ENCODE measurements around the gene ZNF385C.
A peak's percentile ranks its signal among the peaks of the same experiment; 100 is the strongest.

ZNF385C gene

GRCh38 chr17:42120161-42120769 is 22.0 kb upstream of the ZNF385C start:
- DNase-seq = no peak
- H3K36me3 ChIP-seq (replicated peaks; ENCODE audit: insufficient read depth, low read length) = no peaks in the 10 kb centered on the region
- peak overlapping the region; percentile 74; the same call in 1 of the 2 replicates for H3K9ac ChIP-seq (ENCODE audit: low read length)
- peak overlapping the region; percentile 67 for H3K4me3 ChIP-seq (ENCODE audit: low read length)
- H3K27ac ChIP-seq (ENCODE audit: low read length) = no peak overlapping the region
- peaks cover 24% of the 10 kb centered on the region for H3K4me1 ChIP-seq (ENCODE audit: low read length)
- H4K20me1 ChIP-seq (ENCODE audit: insufficient read depth, low read length) = no peaks in the 10 kb centered on the region
- TF ChIP-seq EZH2phosphoT487 (IDR thresholded peaks at IDR 0.05; ENCODE audit: low read length) = no peak
- no peak for TF ChIP-seq EZH2 (optimal IDR thresholded peaks at IDR 0.05; ENCODE audit: low read depth, low read length)
- no peak for TF ChIP-seq CTCF (IDR thresholded peaks at IDR 0.05; ENCODE audit: low read length)
- no peaks in the 10 kb centered on the region for H3K27me3 ChIP-seq (replicated peaks; ENCODE audit: insufficient read depth, low read length)
- no peaks in the 10 kb centered on the region for H3K9me2 ChIP-seq (replicated peaks; ENCODE audit: insufficient read depth, low read length)
- H3K79me2 ChIP-seq (ENCODE audit: low read length) = peaks cover 9% of the 10 kb centered on the region
- H3K4me2 ChIP-seq (ENCODE audit: low read depth, low read length) = peak overlapping the region; percentile 99
- no peaks in the 10 kb centered on the region for H3K9me3 ChIP-seq (replicated peaks; ENCODE audit: insufficient read depth, low read length)
- H3F3A ChIP-seq (ENCODE audit: insufficient read depth, low read length) = peaks cover 17% of the 10 kb centered on the region; the same call in 1 of the 2 replicates
- peak overlapping the region; percentile 30; the same call in 1 of the 2 replicates for H2AFZ ChIP-seq (ENCODE audit: low read length)

GRCh38 chr17:42119301-42119700 is 21.0 kb upstream of the ZNF385C start:
- Histone ChIP-seq H3F3A (ENCODE audit: insufficient read depth, low read length) (peaks cover 17% of the 10 kb centered on the region; the same call in 1 of the 2 replicates), H3K79me2 (ENCODE audit: low read length) (peaks cover 13% of the 10 kb centered on the region), H3K27me3 (replicated peaks; ENCODE audit: insufficient read depth, low read length) (no peaks in the 10 kb centered on the region), H3K9ac (ENCODE audit: low read length) (no peak overlapping the region), H3K9me3 (replicated peaks; ENCODE audit: insufficient read depth, low read length) (no peaks in the 10 kb centered on the region), H3K4me2 (ENCODE audit: low read depth, low read length) (no peak overlapping the region), H3K36me3 (replicated peaks; ENCODE audit: insufficient read depth, low read length) (no peaks in the 10 kb centered on the region), H3K9me2 (replicated peaks; ENCODE audit: insufficient read depth, low read length) (no peaks in the 10 kb centered on the region), H3K4me3 (ENCODE audit: low read length) (no peak overlapping the region), H3K27ac (ENCODE audit: low read length) (no peak overlapping the region), H2AFZ (ENCODE audit: low read length) (no peak overlapping the region), H3K4me1 (ENCODE audit: low read length) (peaks cover 27% of the 10 kb centered on the region), H4K20me1 (ENCODE audit: insufficient read depth, low read length) (no peaks in the 10 kb centered on the region)
- TF ChIP-seq EZH2 (optimal IDR thresholded peaks at IDR 0.05; ENCODE audit: low read depth, low read length) (no peak), CTCF (IDR thresholded peaks at IDR 0.05; ENCODE audit: low read length) (no peak), EZH2phosphoT487 (IDR thresholded peaks at IDR 0.05; ENCODE audit: low read length) (no peak)
- DNase-seq = no peak

- H3K9ac ChIP-seq (ENCODE audit: low read length) = no peak overlapping the region
- peak; percentile 41 for DNase-seq
- H2AFZ ChIP-seq (ENCODE audit: low read length) = no peak overlapping the region
- H3F3A ChIP-seq (ENCODE audit: insufficient read depth, low read length) = peaks cover 19% of the 10 kb centered on the region; the same call in 1 of the 2 replicates
- H3K4me2 ChIP-seq (ENCODE audit: low read depth, low read length) = no peak overlapping the region
- no peaks in the 10 kb centered on the region for H3K27me3 ChIP-seq (replicated peaks; ENCODE audit: insufficient read depth, low read length)
- no peaks in the 10 kb centered on the region for H4K20me1 ChIP-seq (ENCODE audit: insufficient read depth, low read length)
- peaks cover 14% of the 10 kb centered on the region for H3K79me2 ChIP-seq (ENCODE audit: low read length)
- TF ChIP-seq CTCF (IDR thresholded peaks at IDR 0.05; ENCODE audit: low read length) = peak; percentile 53
- no peak for TF ChIP-seq EZH2 (optimal IDR thresholded peaks at IDR 0.05; ENCODE audit: low read depth, low read length)
- no peak overlapping the region for H3K27ac ChIP-seq (ENCODE audit: low read length)
- peaks cover 32% of the 10 kb centered on the region for H3K4me1 ChIP-seq (ENCODE audit: low read length)
- H3K4me3 ChIP-seq (ENCODE audit: low read length) = no peak overlapping the region
- no peaks in the 10 kb centered on the region for H3K36me3 ChIP-seq (replicated peaks; ENCODE audit: insufficient read depth, low read length)
- H3K9me3 ChIP-seq (replicated peaks; ENCODE audit: insufficient read depth, low read length) = no peaks in the 10 kb centered on the region
- no peaks in the 10 kb centered on the region for H3K9me2 ChIP-seq (replicated peaks; ENCODE audit: insufficient read depth, low read length)
Measured at GRCh38 chr17:42118545-42118944, 20.3 kb upstream of the ZNF385C start.

Measured in MM.1S (cell line).